ENCODE measurements around the gene LAMA2.

Gene LAMA2

DNA sequence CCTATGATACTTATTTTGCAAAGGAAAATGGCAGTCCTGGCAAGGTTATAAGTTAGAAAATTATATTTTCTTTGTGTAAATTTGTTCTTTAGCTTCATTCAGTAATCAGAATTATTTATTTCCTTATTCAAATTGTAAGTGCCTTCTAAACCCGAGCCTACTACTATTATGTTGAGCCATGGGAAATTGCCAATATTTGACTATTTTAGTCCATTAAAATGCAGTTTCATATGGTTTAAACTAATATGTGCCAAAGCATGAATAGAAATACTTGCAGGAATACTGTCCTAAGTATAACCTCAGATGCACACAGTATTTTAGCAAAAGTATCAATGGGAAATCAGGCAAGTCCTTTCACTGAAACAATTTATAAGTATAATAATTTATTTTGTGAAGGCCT lies 228.4 kb downstream of the LAMA2 start:
- no peak overlapping the region for H3K4me2 ChIP-seq (ENCODE audit: low read depth, low read length, poor library complexity, severe bottlenecking)
- H3K9me3 ChIP-seq (ENCODE audit: insufficient read depth, low read depth, low read length): no peaks in the 10 kb centered on the region
- TF ChIP-seq, protein P1, sequence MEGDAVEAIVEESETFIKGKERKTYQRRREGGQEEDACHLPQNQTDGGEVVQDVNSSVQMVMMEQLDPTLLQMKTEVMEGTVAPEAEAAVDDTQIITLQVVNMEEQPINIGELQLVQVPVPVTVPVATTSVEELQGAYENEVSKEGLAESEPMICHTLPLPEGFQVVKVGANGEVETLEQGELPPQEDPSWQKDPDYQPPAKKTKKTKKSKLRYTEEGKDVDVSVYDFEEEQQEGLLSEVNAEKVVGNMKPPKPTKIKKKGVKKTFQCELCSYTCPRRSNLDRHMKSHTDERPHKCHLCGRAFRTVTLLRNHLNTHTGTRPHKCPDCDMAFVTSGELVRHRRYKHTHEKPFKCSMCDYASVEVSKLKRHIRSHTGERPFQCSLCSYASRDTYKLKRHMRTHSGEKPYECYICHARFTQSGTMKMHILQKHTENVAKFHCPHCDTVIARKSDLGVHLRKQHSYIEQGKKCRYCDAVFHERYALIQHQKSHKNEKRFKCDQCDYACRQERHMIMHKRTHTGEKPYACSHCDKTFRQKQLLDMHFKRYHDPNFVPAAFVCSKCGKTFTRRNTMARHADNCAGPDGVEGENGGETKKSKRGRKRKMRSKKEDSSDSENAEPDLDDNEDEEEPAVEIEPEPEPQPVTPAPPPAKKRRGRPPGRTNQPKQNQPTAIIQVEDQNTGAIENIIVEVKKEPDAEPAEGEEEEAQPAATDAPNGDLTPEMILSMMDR (conservative IDR thresholded peaks at IDR 0.05; ENCODE audit: low read length): no peak
- TF ChIP-seq EZH2phosphoT487 (IDR thresholded peaks at IDR 0.05; ENCODE audit: borderline replicate concordance): no peak

DNA sequence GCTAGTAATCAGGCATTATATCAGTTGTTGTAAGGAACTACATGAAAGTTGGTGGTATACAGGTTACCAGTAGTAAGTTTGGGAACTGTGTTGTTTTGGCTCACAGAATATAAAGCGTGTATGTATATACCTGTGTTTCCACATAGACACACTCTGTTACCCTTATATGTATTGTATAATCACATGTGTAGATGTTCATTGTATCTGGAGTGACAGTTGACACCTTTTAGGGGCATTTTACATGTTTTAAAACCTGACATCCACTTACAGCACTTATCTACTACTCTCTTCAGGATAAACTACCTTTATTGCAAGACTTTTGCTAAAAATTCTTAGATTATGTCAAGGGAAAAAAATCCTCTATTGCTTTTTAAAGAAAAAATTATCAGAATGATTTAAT lies 228.9 kb downstream of the LAMA2 start:
- H3K4me2 ChIP-seq (ENCODE audit: low read depth, low read length, poor library complexity, severe bottlenecking): no peak overlapping the region
- no peaks in the 10 kb centered on the region for H3K36me3 ChIP-seq (ENCODE audit: insufficient read depth, low read length)
- H3K79me2 ChIP-seq (ENCODE audit: insufficient read depth, low read length): no peaks in the 10 kb centered on the region
- no peaks in the 10 kb centered on the region for H3K9me3 ChIP-seq (ENCODE audit: insufficient read depth, low read depth, low read length)
- H3K4me1 ChIP-seq (ENCODE audit: insufficient read depth, low read length, poor library complexity, severe bottlenecking): no peaks in the 10 kb centered on the region
- H3K9ac ChIP-seq (ENCODE audit: low read depth, low read length, poor library complexity, severe bottlenecking): no peak overlapping the region
- H2AFZ ChIP-seq (ENCODE audit: low read length): no peak overlapping the region
- H3K27me3 ChIP-seq (ENCODE audit: insufficient read depth, low read length, poor library complexity, severe bottlenecking): no peaks in the 10 kb centered on the region
- H3K4me3 ChIP-seq (ENCODE audit: low read length, poor library complexity, severe bottlenecking): no peak overlapping the region
- no peaks in the 10 kb centered on the region for H3K9me2 ChIP-seq (replicated peaks; ENCODE audit: low read depth, low read length)
- TF ChIP-seq, protein P1 (conservative IDR thresholded peaks at IDR 0.05; ENCODE audit: low read length): no peak
- no peak for TF ChIP-seq EZH2phosphoT487 (IDR thresholded peaks at IDR 0.05; ENCODE audit: borderline replicate concordance)
- no peaks in the 10 kb centered on the region for H3F3A ChIP-seq (ENCODE audit: low read depth)
- H4K20me1 ChIP-seq (ENCODE audit: insufficient read depth, low read length, poor library complexity, severe bottlenecking): no peaks in the 10 kb centered on the region

More for the DNA sequence above, 228.4 kb downstream of the LAMA2 start:
- no peaks in the 10 kb centered on the region for H4K20me1 ChIP-seq (ENCODE audit: insufficient read depth, low read length, poor library complexity, severe bottlenecking)
- no peaks in the 10 kb centered on the region for H3K36me3 ChIP-seq (ENCODE audit: insufficient read depth, low read length)
- no peaks in the 10 kb centered on the region for H3K4me1 ChIP-seq (ENCODE audit: insufficient read depth, low read length, poor library complexity, severe bottlenecking)
- no peaks in the 10 kb centered on the region for H3K79me2 ChIP-seq (ENCODE audit: insufficient read depth, low read length)
- H3K4me3 ChIP-seq (ENCODE audit: low read length, poor library complexity, severe bottlenecking): no peak overlapping the region
- no peaks in the 10 kb centered on the region for H3F3A ChIP-seq (ENCODE audit: low read depth)
- no peak overlapping the region for H3K9ac ChIP-seq (ENCODE audit: low read depth, low read length, poor library complexity, severe bottlenecking)
- no peaks in the 10 kb centered on the region for H3K27me3 ChIP-seq (ENCODE audit: insufficient read depth, low read length, poor library complexity, severe bottlenecking)
- no peak overlapping the region for H2AFZ ChIP-seq (ENCODE audit: low read length)
- H3K9me2 ChIP-seq (replicated peaks; ENCODE audit: low read depth, low read length): no peaks in the 10 kb centered on the region

DNA sequence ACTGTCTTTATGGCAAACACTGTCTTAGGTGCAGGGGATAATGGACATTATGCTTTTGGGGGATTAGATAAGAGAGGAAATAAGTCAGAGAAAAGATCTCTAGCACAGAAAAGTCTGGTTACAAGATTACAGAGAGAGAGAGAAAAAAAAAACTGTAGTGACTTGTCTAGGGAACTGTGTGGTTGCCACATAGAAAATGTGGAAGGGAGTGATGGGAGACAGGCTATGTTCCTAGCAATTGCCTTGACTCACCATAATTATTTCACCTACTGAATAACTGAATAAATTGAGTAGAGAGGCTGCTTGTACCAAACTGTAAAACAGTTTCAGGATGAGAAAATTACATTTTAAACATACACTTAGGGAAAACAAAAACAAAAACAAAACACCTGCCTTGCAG lies 229.7 kb downstream of the LAMA2 start:
- Histone ChIP-seq H3K4me3 (ENCODE audit: low read length, poor library complexity, severe bottlenecking) (no peak overlapping the region), H2AFZ (ENCODE audit: low read length) (no peak overlapping the region), H3K27me3 (ENCODE audit: insufficient read depth, low read length, poor library complexity, severe bottlenecking) (no peaks in the 10 kb centered on the region), H3K79me2 (ENCODE audit: insufficient read depth, low read length) (no peaks in the 10 kb centered on the region), H3K9ac (ENCODE audit: low read depth, low read length, poor library complexity, severe bottlenecking) (no peak overlapping the region), H3K9me3 (ENCODE audit: insufficient read depth, low read depth, low read length) (no peaks in the 10 kb centered on the region), H3K36me3 (ENCODE audit: insufficient read depth, low read length) (no peaks in the 10 kb centered on the region), H3K4me2 (ENCODE audit: low read depth, low read length, poor library complexity, severe bottlenecking) (no peak overlapping the region), H3K4me1 (ENCODE audit: insufficient read depth, low read length, poor library complexity, severe bottlenecking) (no peaks in the 10 kb centered on the region), H3K9me2 (replicated peaks; ENCODE audit: low read depth, low read length) (no peaks in the 10 kb centered on the region), H4K20me1 (ENCODE audit: insufficient read depth, low read length, poor library complexity, severe bottlenecking) (no peaks in the 10 kb centered on the region), H3F3A (ENCODE audit: low read depth) (no peaks in the 10 kb centered on the region)
- TF ChIP-seq, protein P1 (conservative IDR thresholded peaks at IDR 0.05; ENCODE audit: low read length): no peak
- no peak for TF ChIP-seq EZH2phosphoT487 (IDR thresholded peaks at IDR 0.05; ENCODE audit: borderline replicate concordance)
